HL-60 (cell line): ENCODE results near the gene CDC42BPB.

ENCODE experiments used
- CTCF ChIP-seq: IDR thresholded peaks from one replicate; pipeline ENCODE4 v1.5.1; 2011; ENCODE audit warnings: low read length, control low read depth, inconsistent platforms; ENCODE audit not compliant: insufficient read depth
- POLR2AphosphoS5 ChIP-seq: IDR thresholded peaks from 2 replicates; pipeline ENCODE4 v1.6.1; 2012; ENCODE audit warnings: low read depth

- TF ChIP-seq POLR2AphosphoS5, result no peak
- no peak for TF ChIP-seq CTCF
Measured at GRCh38 chr14:102947321-102948103, 109.8 kb downstream of the CDC42BPB start.
